Astrocyte of the hippocampus (primary cell): Measurements from ENCODE around the gene GNG12.

ENCODE experiments used
- DNase-seq: peaks from one replicate; pipeline ENCODE4 v3.0.0; 2011; ENCODE audit warnings: low read depth, low spot score

Gene GNG12

GRCh38 chr1:67708606-67709005 lies 124.7 kb downstream of the GNG12 start:
- peak; percentile 58 for DNase-seq

- peak; percentile 47 for DNase-seq
Observed at GRCh38 chr1:67705735-67706453, 127.4 kb downstream of the GNG12 start.

- no peak for DNase-seq
Observed at GRCh38 chr1:67704351-67704750, 128.9 kb downstream of the GNG12 start.

- no peak for DNase-seq
Observed at GRCh38 chr1:67701876-67702275, 131.4 kb downstream of the GNG12 start.

GRCh38 chr1:67700692-67701410 lies 132.4 kb downstream of the GNG12 start:
- peak; percentile 57 for DNase-seq

- DNase-seq = no peak
Observed at GRCh38 chr1:67700220-67700619, 133.0 kb downstream of the GNG12 start.

- DNase-seq = no peak
Observed at GRCh38 chr1:67696708-67697107, 136.6 kb downstream of the GNG12 start.

- no peak for DNase-seq
Observed at GRCh38 chr1:67695963-67696362, 137.3 kb downstream of the GNG12 start.

- DNase-seq = no peak
Observed at GRCh38 chr1:67691712-67692111, 141.6 kb downstream of the GNG12 start.

- no peak for DNase-seq
Observed at GRCh38 chr1:67690411-67690810, 142.9 kb downstream of the GNG12 start.

- DNase-seq = no peak
Observed at GRCh38 chr1:67690018-67690363, 143.3 kb downstream of the GNG12 start.

- DNase-seq = no peak
Observed at GRCh38 chr1:67689267-67690017, 143.8 kb downstream of the GNG12 start.

GRCh38 chr1:67688526-67689219 lies 144.6 kb downstream of the GNG12 start:
- DNase-seq = no peak

- DNase-seq = peak; percentile 79
Observed at GRCh38 chr1:67687649-67688048, 145.6 kb downstream of the GNG12 start.

- DNase-seq = no peak
Observed at GRCh38 chr1:67687198-67687545, 146.1 kb downstream of the GNG12 start.

GRCh38 chr1:67686267-67687197 lies 146.7 kb downstream of the GNG12 start:
- peak; percentile 95 for DNase-seq

GRCh38 chr1:67685558-67686266 lies 147.6 kb downstream of the GNG12 start:
- peak; percentile 59 for DNase-seq

GRCh38 chr1:67685067-67685557 lies 148.2 kb downstream of the GNG12 start, which contains the start of gene GADD45A:
Gene GADD45A, plus strand, starts transcription at chr1:67685201. Its CDS starts 294 bp downstream, at chr1:67685495.
- peak; percentile 99 for DNase-seq

- no peak for DNase-seq
Observed at GRCh38 chr1:67684526-67685066, 148.7 kb downstream of the GNG12 start.
